HG02763 (cell line): Measurements from ENCODE around the gene FAU.
"Not testable (repeated sequence)": the region's sequence is repeated elsewhere in the genome, so short reads cannot be mapped to it uniquely, and the experiment has no call there.

Source experiments
- ATAC-seq: cut with Tn5 transposase; IDR thresholded peaks from one replicate; pipeline ENCODE4 v1.9.1; 2021; ENCODE audit warnings: mild to moderate bottlenecking, moderate library complexity; ENCODE audit not compliant: unreplicated experiment

The FAU gene

GRCh38 chr11:65124480-65125196 lies 2.7 kb upstream of the FAU start:
- ATAC-seq = no peak

DNA sequence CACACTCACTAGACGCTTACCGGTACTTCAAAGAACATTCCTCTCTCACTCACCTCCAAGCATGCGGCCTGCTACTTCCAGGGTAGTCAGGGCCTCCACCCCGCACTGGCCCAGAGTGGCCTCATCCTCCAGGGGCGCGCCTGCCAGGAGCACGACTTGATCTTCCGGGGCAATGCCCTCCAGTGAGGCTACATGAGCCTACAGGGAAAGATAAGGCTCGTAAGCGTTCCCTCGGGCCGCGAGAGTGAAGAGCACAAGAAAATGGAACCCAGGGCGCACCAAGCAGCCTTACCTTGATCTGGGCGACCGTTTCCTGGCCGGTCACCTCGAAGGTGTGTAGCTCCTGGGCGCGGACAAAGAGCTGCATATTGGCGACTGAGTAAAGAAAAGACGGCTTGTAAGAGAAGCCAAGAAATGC lies 478 bp downstream of the FAU start:
- no peak for ATAC-seq

DNA sequence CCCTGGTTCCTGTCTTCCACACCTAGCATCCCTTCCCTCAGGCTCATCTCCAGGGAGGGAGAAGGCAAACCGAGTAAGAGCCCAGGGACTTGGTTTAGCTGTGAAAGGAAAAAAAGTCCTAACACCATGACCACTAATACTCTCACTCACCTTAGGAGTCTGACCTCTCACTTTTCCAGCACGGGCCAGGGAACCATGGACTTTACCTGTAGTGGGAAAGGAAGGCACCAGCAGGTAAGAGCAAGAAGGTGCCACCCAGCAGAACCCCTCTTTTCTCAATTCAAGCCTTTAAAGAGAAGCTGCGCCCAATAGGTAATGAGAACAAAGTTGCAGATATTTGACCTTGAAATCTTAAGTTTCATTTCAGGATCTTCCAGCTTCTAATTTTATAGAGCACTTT lies 1.1 kb downstream of the FAU start:
- ATAC-seq = no peak

DNA sequence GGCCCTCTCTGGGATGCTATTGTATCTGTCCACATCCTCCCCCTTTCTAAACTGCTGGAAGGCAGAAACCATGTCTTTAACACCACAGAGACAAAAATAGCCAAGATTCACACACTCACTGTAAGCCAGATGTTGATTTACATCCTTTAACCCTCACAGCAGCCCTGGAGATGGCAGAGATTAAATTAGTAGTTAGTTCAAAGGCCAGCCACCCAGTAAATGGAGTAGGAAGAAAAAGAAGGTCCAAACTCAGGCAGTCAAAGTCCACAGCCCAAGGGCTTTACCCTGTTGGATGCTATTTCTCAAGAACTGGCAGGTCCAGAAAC lies 2.3 kb downstream of the FAU start:
- no peak for ATAC-seq

- ATAC-seq = not testable (repeated sequence)
Measured at GRCh38 chr11:65118891-65119669, 2.9 kb downstream of the FAU start.

DNA sequence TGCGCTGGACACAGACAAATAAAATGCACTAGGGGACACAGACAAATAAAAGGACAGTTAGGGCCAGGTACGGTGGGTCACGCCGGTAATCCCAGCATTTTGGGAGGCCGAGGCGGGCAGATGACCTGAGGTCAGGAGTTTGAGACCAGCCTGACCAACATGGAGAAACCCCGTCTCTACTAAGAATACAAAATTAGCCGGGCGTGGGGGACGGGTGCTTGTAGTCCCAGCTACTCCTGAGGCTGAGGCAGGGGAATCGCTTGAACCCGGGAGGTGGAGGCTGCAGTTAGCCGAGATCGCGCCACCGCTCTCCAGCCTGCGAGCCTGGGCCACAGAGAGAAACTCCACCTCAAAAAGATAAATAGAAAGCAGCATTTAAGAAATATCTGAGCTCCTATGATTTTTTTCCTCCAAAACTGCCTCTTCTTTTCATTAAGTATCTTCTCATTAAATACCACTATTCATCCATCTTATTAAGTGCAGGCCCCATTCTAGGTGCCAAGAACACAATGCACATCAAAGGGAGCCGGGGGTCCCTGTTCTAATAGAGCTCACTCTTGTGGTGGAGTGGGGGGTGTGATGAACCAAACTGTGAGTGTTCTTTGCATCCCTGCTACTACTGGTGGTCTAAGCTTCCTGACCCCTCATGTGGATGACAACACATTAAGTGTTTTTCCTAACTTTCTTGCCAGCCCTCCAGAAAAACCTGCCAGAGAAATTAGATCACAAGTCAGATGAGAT lies 3.7 kb downstream of the FAU start:
- no peak for ATAC-seq

DNA sequence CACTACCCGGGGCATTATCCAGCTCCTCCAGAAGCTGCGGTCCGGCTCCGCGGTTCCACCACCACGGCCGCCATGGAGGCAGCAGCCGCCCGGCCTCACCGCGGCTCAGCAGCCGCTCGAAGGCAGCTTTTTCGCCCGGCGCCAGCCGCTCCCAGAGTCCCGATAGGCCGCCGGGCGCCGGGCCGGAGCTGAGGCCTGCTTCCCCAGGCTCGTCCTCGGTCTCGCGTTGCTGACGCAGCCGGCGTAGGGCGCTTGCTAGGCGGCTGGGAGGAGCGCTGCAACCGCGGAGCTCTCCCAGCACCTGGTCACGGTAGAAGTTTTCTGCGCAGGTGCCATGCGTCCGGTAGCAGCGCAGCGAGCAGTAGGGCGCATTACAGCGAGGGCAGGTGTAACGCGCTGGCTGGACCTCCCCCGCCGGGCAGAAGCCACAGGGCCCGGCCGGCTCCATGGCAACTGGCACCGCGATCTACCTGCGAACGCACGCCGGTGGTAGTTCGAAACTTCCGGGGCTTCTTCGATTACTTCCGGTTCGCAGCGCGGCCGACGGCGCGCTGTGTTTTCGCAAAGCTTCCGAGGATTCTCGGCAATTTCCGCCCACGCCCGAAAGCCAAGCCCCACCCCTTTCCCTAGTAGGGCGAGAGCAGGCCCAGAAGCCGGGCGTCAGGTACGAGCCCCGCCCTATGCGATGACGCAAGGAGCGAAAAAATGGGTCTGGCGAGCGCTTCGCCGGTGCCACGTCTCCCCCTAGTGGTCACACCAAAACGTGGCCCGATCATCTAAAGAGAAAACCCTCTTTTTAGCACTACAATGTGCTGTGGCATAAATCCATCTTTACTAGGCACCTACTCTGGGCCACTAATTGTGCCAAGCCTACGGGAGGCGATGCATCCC lies 4.5 kb downstream of the FAU start, which contains the start of gene ZNHIT2:
TSS of gene ZNHIT2 (minus strand) at position 496 of the 891 bp plus-strand sequence. CDS start at position 448, 48 bp downstream.
- peak; percentile 71 for ATAC-seq

DNA sequence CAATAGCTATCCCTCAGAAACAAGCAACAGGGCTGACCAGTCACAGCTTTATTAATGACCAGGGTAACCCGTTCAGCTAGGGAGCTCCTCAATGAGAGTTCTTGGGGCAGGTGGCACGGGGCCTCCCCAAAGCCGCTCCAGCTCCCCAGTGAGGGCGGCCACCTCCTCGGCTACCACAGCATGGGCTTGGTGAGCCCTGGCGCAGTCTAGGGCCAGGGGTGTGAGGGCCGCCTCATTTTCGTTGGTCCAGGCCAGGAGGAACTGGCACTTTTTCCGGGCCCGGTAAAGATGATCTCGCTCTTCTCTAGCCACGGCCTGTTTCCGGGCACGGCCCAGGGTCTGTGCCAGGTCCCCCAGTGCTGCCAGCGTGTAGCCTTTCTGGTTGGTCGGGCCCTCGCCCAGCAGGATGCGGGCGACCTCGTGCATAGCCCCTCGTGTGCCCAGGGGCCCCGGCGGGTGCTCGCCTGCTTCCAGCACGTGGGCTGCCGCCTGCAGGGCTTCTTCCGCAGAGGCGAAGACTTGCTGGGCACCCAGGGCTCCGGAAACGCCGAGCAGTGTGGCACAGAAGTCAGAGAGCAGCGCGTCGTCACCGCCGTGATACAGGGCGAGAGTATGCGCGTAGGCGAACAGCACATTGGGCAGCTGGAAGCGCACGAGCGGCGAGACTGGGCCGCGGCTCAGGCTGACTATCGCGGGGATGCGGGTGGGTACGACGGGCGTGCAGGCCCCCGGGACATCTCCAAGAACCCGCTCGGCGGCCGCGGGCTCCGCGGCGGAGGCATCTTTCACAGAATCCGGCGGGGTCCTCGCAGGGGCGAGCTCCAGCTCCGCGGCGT lies 5.3 kb downstream of the FAU start:
- ATAC-seq = no peak

DNA sequence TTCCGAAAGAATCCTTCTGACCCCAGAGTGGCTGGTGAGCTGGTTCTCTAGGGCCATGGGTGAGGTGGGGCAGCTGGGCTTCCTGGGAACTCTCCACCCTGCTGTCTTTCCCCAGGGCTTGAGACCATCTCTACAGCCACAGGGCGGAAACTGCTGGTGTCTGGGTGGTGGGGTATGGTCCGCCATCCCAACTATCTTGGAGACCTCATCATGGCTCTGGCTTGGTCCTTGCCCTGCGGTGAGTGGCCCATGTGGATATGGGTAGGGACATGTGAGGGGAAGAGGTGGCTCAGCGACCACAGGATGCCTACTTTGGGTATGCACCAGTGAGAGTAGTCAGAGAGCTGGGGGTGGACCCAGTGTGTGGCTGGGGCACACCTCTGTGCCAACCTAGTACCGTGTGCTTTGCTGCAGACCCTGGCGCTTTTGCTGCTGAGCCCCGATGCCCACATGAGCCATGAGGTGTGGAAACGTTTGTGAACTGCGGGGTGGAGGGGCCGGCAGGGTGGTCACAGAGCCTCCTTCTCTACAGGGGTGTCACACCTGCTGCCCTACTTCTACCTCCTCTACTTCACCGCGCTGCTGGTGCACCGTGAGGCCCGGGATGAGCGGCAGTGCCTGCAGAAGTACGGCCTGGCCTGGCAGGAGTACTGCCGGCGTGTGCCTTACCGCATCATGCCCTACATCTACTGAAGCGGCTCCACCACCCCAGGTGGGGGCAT lies 6.4 kb downstream of the FAU start:
- ATAC-seq = no peak

DNA sequence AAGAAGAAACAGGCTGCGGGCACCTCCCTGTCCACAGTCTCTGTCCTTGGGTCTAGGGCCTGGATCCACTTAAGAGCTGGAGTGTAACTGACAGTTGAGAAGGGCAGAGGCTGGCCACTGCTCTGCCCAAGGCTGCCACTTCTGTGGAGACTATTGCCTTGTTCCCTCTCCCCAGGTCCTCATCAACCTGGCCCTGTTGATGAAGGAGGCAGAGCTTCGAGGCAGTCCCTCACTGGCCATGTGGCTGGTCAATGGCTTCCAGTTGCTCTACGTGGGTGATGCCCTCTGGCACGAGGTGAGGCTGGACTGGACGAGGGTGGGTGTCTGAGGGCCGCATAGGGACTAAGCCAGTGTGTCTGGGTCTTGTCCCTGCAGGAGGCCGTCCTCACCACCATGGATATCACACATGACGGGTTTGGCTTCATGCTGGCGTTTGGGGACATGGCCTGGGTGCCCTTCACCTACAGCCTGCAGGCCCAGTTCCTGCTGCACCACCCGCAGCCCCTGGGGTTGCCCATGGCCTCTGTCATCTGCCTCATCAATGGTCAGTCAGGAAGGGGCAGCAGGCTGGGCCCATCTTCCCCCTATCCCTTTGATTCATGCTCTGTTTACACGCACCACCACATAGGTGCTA lies 7.3 kb downstream of the FAU start:
- ATAC-seq = no peak

DNA sequence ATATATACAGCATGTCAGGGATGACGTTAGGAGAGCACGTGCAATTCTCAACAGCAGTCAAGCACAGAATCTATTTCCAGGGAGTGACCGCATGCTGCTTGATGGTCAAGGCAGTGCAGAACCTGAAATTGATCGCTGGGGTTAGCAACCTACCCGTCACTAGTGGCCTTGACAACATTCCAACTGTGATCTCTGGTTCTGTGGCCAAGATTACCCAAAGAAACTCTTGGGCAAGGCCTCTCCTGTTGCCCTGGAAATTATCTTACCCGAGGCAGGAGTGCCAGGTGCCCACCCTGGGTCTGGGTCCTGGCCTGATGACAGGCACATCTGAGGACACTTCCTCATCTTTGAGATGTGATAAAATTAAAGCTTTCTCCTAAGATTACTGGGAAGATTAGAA lies 8.1 kb downstream of the FAU start:
- no peak for ATAC-seq

DNA sequence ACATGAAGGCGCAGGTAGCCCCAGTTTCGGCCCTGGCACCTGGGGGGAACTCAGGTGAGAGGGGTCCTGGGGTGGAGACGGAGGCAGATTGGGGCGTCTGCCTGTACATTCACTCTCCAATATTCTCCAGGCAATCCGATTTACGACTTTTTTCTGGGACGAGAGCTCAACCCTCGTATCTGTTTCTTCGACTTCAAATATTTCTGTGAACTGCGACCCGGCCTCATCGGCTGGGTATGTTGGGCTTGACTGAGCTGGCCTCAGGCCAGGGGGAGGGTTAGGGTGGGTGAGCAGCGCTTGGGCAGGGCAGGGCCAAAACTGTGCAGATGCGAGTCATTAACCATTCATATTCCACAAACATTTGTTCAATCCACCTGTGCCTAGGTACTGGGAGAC lies 8.6 kb downstream of the FAU start:
- ATAC-seq = no peak

DNA sequence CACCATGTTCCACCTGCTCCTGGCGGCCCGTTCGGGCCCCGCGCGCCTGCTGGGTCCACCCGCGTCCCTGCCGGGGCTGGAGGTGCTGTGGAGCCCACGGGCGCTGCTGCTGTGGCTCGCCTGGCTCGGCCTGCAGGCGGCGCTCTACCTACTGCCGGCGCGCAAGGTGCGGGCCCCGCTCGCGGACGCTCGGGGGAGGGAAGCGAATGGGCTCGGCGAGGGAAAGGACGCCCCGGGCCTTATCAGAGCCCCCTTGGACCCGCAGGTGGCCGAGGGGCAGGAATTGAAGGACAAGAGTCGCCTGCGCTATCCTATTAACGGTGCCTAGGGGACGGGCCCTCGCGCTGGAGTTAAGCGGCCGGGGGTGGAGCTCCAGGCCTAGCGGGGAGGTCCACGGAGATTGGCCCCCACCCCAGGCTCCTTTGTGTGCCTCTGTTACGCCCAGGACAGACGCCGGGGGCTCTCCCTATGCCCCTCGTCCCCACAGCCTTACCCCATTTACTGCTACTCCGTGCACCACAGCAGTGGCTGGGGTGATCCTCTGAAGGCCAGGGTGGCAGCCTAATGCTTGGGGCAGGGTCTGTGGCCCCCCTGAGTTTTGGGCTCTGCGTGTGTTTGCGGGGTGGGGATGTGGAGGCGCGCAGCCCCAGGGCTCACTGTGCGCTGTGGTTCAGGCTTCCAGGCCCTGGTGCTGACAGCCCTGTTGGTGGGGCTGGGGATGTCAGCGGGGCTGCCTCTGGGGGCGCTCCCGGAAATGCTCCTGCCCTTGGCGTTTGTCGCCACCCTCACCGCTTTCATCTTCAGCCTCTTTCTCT lies 9.2 kb downstream of the FAU start:
- no peak for ATAC-seq

DNA sequence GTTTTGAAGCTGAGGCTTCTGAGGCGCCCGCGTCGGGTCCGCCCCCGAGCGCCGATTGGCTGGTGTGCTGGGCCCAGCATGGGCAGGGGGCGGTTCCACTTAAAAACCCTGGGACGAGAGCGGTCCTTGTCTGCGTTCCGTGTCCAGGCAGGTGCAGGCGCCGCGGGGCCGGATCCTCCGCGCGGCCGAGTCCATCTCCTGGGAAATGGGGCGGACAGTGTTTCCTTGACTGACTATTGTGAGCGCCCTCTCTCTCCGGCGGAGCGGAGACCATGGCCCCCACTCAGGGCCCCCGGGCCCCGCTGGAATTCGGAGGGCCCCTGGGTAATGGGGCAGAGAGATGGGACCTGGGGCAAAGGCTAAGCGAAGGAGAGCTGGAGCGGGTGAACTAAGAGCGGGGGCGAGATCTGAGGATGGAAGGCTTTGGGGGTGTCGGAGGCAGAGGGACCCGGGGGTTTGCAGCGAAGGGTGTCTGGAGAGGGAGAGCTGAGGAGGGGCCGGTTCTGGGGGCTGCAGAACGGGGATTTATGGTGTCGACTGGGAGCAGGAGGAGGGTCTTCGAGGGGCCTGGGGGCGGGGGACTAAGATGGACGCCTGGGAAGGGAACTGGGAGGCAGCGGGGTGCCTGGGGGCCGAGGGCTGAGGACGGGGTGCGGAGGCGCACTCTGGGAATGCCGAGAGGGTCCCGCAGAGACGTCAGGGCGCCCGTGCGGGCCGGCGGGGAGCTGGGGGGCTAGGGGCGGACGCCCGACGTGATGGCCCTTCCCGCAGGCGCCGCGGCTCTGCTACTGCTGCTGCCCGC lies 10.0 kb downstream of the FAU start, which contains the start of gene TM7SF2:
TSS of gene TM7SF2 (plus strand) at position 129 of the 802 bp plus-strand sequence. CDS start at position 273, 144 bp downstream.
- peak; percentile 58 for ATAC-seq

DNA sequence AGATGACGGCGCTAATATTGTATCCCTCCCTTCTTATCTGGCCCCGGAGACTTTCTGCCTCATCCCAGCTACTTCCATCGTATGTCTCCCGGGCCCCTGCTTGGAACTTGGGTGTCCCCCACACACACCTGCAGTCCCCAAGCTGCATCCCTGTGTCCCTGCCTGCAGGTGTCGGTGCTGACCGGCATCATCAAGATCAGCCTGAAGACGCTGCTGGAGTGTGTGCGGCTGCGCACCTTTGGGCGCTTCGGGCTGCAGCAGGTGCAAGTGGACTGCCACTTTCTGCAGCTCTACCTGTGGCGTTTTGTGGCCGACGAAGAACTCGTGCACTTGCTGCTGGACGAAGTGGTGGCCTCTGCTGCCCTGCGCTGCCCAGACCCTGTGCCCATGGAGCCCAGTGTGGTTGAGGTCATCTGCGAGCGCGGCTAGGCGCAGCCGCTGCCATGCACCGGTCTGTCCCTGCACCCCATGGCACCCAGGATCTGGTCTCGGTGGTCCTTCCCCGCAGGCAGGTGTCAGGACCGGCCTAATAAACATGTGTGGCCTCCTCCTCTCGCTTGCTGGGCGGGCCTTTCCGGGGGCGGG lies 10.7 kb downstream of the FAU start:
- no peak for ATAC-seq

DNA sequence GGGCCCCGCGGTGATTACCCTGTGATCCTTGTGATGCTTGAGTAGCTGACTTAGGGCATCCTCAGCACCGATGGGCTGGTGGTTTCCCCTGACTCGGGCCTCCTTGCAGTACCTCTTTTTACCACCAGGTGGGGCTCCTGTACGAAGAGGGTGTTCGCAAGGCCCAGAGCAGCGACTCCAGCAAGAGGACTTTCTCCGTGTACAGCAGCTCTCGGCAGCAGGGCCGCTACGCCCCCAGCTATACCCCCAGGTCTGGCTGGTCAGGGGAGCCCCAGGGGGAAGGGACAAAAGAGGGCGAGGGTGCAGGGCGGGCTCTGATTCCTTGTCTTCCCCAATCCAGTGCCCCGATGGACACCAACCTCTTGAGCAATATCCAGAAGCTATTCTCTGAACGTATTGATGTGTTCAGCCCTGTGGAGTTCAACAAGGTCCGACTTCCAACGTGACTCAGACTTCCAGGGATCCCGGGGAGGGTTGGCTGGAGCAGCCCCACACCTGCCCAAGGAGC lies 11.5 kb downstream of the FAU start:
- ATAC-seq = no peak
